SKM-1 treated with dmso at 0.1 percent for 144 hours (cell line): ENCODE measurements around the gene BCOR.

Experiments
- DNase-seq: peaks from one replicate; lab custom pipeline; 2025; ENCODE audit not compliant: unreplicated experiment; lab: John Stamatoyannopoulos, UW

The BCOR gene

DNA sequence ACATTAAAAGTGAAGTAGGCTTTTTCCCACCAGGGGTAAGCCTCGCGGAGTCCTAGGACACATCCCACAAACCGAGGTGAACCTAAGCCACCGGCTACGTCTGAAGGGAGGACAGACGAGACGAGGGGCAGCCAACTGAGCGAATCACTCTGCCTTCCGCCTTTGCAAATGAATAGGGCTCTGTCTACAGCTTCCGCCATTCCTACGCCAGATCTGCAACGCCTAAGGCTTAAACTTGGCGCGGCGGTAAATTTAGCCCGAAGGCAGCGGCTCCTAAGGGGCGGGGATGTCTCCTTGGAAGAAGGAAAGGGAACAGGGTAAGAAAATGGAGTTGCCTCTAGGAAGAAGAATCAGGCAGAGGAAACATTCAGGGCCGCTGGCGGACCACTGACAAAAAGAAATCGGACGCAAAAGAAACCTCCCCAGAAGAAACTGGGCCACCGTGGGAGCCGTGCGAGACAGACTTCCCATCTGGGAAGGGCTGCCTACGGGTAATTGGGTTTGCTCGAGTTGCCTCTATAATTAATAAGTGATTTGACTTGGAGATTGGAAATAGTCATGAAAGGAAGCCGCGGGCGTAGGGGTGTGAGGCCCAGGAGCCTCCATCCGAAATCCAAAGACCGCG is 90.5 kb downstream of the BCOR start:
- DNase-seq: no peak

DNA sequence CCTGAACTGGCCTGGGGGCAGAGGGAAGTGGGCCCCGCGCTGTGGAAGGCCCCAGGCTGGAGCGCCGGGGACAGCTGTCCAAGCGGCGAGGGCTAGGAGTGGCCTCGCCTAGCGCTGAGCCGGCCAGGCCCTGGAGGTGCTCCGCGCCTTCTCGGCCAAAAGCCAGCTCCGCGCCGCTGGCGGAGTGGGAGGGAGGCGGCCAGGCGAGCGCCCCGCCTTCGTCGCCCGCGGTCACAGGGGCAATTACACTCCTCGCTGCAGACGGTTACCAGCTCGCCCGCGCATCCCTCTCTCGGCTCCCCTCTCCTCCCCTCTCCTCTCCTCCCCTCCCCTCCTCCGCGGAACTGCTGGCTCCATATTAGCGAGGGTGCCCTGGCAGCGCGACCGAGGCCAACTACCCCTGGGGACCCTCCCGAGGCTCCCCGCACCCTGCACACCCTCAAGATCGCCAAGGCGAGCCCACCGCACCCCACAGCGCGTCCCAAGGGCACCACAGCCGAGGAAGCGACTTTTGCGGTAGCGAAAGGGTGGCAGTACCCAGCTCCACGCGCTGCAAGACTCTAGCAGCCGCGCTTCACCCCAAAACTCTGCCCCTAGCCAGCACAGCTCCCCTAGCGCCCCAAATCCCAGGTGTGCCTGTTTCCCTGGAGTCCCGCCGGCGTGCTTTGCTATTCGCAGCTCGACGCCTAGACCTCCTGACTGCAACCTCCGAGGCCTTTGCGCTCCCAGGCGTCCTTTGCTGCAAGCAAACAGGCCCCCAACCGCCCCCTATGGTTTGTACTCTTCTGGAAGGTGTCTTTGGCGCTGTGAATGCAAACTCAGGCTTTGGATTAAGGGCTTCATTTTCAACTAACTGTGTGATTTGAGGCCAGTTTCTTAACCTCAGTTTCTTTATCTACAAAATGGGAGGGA is 91.4 kb downstream of the BCOR start:
- peak; percentile 7 for DNase-seq

DNA sequence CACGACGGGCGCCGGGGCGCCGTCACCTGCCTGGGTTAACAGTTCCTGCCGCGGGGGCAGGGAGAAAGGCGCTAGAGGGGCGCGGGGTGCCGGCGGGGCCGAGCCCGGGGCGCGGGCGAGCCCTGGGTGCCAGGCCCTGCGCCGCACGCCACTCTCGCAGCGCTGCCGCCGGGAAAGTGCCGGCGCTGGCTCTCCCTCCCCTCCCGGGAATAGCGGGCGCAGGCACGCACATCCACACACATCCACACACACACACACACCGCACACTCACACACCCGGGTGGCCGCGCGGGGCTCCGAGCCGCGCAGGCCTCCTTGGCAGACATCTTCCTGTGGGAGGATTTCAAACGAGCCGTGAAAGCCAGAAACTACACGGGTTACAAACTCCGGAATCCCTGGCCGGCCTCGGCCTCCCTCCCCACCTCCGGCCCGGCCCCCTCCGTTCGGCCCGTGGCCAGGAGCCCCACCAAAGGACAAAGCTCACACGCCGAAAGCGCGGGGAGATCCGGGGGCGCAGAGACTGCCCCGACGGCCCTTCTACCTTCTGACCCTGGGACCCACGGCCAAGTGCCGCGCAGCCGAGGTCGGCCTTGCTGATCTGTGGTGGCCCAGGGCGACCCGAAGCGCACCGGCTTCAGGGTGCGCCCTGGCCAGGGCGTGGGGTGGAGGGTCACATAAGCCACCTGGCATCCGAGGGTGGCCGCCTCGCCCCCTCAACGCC is 92.3 kb downstream of the BCOR start:
- no peak for DNase-seq

DNA sequence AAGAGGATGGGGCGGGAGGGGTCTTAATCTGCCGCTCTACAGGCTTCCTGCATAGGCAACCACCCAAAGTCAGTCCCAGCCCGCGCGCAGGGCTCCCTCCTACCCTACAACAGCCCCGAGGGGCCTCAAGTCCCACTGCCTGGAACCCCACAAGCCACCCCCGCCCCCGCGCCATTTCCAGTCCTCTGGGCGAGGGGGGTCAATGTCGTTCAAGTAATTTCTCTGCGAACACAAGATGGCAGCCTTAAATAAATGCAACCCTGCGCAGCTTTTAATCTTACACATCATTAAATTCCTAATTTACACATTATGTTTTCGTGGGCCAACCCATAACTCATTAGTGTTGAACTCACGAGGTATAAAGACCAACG is 92.9 kb downstream of the BCOR start:
- no peak for DNase-seq

DNA sequence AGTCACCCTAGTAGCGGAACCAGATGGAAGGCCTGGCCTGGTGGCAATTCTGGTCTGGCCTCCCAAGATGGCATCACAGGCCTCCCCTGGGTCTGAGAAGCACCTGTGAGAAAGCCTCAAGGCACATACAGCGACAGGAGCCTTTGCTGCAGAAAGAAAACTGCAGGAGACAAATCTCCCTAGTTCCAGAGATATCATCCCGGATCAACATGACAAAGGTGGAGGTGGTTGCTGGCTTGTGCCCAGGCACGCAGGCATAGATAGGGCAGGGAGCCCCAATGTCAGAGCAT is 93.6 kb downstream of the BCOR start:
- DNase-seq: no peak

DNA sequence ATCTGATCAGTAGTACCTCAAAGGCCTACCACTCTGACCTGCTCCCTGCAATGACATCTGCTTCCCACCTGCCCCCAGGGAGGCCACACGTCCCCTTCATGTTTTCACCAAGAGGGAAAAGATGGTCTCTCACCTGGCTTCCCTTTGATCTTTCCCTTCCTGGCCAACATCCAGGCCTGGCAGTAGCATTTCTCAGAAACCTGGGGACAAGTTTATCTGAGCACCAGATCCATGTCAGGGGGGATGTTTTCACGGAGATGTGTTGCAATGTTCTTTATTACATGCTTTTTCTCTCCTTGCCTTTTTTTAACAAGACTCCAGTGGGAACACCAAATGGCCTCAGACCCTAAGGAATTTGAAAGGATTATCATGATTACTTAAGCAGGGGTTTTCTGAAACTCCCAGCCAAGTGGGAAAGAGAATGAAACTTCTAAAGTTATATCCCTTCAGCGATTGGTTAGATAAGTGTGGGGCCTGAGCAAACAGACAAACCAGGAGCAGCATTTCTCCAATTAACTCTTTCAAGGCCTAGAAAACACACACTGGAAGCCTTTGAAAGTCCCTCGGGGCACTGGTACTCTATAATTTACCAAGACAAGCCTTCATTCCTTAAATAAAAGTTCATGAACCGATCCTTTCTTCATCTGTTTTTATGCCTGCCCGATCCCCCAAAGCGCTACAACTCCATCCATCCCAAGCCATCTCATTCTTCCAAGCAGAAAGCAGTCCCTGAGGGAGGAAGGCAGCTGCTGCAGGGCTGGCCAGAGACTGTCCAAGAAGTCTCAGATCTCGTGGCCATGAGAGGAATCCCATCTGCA is 94.1 kb downstream of the BCOR start:
- no peak for DNase-seq

DNA sequence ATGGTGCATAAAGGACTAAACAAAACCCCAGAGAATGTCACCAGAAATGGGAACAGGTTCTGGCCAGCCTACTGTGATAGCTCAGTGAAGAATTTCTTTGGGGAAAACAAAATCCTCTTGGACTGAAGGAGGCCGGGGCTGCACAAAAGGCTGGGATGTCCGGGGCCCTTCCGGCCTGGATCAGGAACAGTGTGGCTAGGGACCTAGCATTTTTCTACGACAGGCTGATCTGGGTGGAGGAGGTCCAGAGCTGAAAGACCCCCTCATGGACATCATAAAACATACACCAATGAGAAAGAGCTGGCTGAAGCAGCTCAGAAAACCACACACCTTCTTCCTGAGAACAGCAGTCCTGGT is 94.7 kb downstream of the BCOR start:
- no peak for DNase-seq
